ENCODE measurements around the gene KCNC3.

KCNC3 gene

GRCh38 chr19:50329146-50329925, at the start of gene KCNC3:
TSS of gene KCNC3 (minus strand) at chr19:50329377. CDS start at chr19:50329082, 295 bp downstream.
- peak; percentile 50 to 82 for DNase-seq (ENCODE audit: extremely low read depth in 1 of 2, low read depth in 1 of 2)

- no peak for DNase-seq (ENCODE audit: extremely low read depth in 1 of 2, low read depth in 1 of 2)
Measured at GRCh38 chr19:50378863-50379236, 49.7 kb upstream of the KCNC3 start.

GRCh38 chr19:50378169-50378862, 49.1 kb upstream of the KCNC3 start:
- no peak for DNase-seq (ENCODE audit: extremely low read depth in 1 of 2, low read depth in 1 of 2)

- DNase-seq (ENCODE audit: extremely low read depth in 1 of 2, low read depth in 1 of 2) = no peak
Measured at GRCh38 chr19:50377517-50377916, 48.3 kb upstream of the KCNC3 start.

GRCh38 chr19:50377051-50377461, 47.9 kb upstream of the KCNC3 start:
- peak in 1 of 2 donors; percentile 27 for DNase-seq (ENCODE audit: extremely low read depth in 1 of 2, low read depth in 1 of 2)

- peak; percentile 86 for DNase-seq (ENCODE audit: extremely low read depth in 1 of 2, low read depth in 1 of 2)
Measured at GRCh38 chr19:50376166-50377050, 47.2 kb upstream of the KCNC3 start, which contains the start of gene NR1H2. TSS of gene NR1H2 (plus strand) at chr19:50376457. CDS start at chr19:50377606, 1,149 bp downstream.

GRCh38 chr19:50371914-50372475, 42.8 kb upstream of the KCNC3 start:
- no peak for DNase-seq (ENCODE audit: extremely low read depth in 1 of 2, low read depth in 1 of 2)

- peak; percentile 34 to 58 for DNase-seq (ENCODE audit: extremely low read depth in 1 of 2, low read depth in 1 of 2)
Measured at GRCh38 chr19:50368649-50369570, 39.7 kb upstream of the KCNC3 start.

GRCh38 chr19:50365434-50366306, 36.5 kb upstream of the KCNC3 start, which contains the start of gene NAPSA:
TSS of gene NAPSA (minus strand) at chr19:50365639. CDS start at chr19:50365621, 18 bp downstream.
- no peak for DNase-seq (ENCODE audit: extremely low read depth in 1 of 2, low read depth in 1 of 2)

GRCh38 chr19:50362656-50363424, 33.7 kb upstream of the KCNC3 start:
- DNase-seq (ENCODE audit: extremely low read depth in 1 of 2, low read depth in 1 of 2) = no peak

- DNase-seq (ENCODE audit: extremely low read depth in 1 of 2, low read depth in 1 of 2) = no peak
Measured at GRCh38 chr19:50362030-50362412, 32.8 kb upstream of the KCNC3 start.

- DNase-seq (ENCODE audit: extremely low read depth in 1 of 2, low read depth in 1 of 2) = no peak
Measured at GRCh38 chr19:50361290-50362029, 32.3 kb upstream of the KCNC3 start.

- no peak for DNase-seq (ENCODE audit: extremely low read depth in 1 of 2, low read depth in 1 of 2)
Measured at GRCh38 chr19:50359328-50359818, 30.2 kb upstream of the KCNC3 start.

- peak; percentile 38 to 73 for DNase-seq (ENCODE audit: extremely low read depth in 1 of 2, low read depth in 1 of 2)
Measured at GRCh38 chr19:50358483-50359327, 29.5 kb upstream of the KCNC3 start.

- DNase-seq (ENCODE audit: extremely low read depth in 1 of 2, low read depth in 1 of 2) = peak; percentile 71 to 81
Measured at GRCh38 chr19:50357178-50358100, 28.3 kb upstream of the KCNC3 start.
